HepG2 (cell line): ENCODE results near the gene QKI. TPM values are rescaled to one million over a fixed set of nuclear protein-coding genes. Genes with fewer than 3 reads are reported as not detected.

Experiments used
- ARID2 ChIP-seq: sonication (generic); formaldehyde crosslinking; IDR thresholded peaks from 2 replicates; pipeline ENCODE4 v1.8.1; 2022; ENCODE audit warnings: mild to moderate bottlenecking, missing genetic modification reagents, borderline replicate concordance
- ATF7-NPFF ChIP-seq: sonication (generic); formaldehyde crosslinking; IDR thresholded peaks from 2 replicates; pipeline ENCODE4 v1.8.1; 2023; ENCODE audit warnings: mild to moderate bottlenecking, low read depth, missing genetic modification reagents, moderate library complexity
- EED ChIP-seq: sonication (generic); formaldehyde crosslinking; IDR thresholded peaks from 2 replicates; pipeline ENCODE4 v1.5.0; 2020; ENCODE audit warnings: mild to moderate bottlenecking, missing genetic modification reagents
- ELF4 ChIP-seq: sonication (generic); formaldehyde crosslinking; IDR thresholded peaks from 2 replicates; pipeline ENCODE4 v1.5.0; 2020; ENCODE audit warnings: missing genetic modification reagents, mild to moderate bottlenecking, moderate library complexity, borderline replicate concordance
- GABPB1 ChIP-seq: IDR thresholded peaks from 2 replicates; pipeline ENCODE4 v1.6.1; 2016; ENCODE audit warnings: mild to moderate bottlenecking, missing genetic modification reagents, moderate library complexity, missing compliant biosample characterization
- HHEX ChIP-seq: IDR thresholded peaks from 2 replicates; pipeline ENCODE4 v1.6.1; 2016; ENCODE audit warnings: control low read depth
- KDM2A ChIP-seq: sonication (generic); formaldehyde crosslinking; IDR thresholded peaks from 2 replicates; pipeline ENCODE4 v1.4.0; 2020; ENCODE audit warnings: low read depth, missing genetic modification reagents, borderline replicate concordance
- MAFK ChIP-seq, 2 experiments: IDR thresholded peaks in 1 of 2; conservative IDR thresholded peaks in 1 of 2; 2 replicates each; pipeline ENCODE4 v1.6.1; 2011; ENCODE audit warnings: improper control_type of control experiment in 2 of 2, low read length in 2 of 2
- NR2F1 ChIP-seq, 2 experiments: fragments of 450-650 bp in 1 of 2; formaldehyde crosslinking in 1 of 2; IDR thresholded peaks; 2 replicates each; pipeline versions ENCODE4 v1.5.0 to v1.6.1; 2016 to 2020; ENCODE audit warnings: mild to moderate bottlenecking in 1 of 2, missing compliant biosample characterization in 1 of 2, missing genetic modification reagents in 1 of 2, moderate library complexity in 1 of 2
- SOX13 ChIP-seq, 3 experiments: fragments of 450-650 bp in 1 of 3; sonication (generic) in 1 of 3; formaldehyde crosslinking in 1 of 3; IDR thresholded peaks in 2 of 3; conservative IDR thresholded peaks in 1 of 3; 2 replicates each; pipeline versions ENCODE4 v1.5.0 to v1.6.1; 2016 to 2020; ENCODE audit warnings: antibody characterized with exemption in 1 of 3, mild to moderate bottlenecking in 1 of 3, missing compliant biosample characterization in 1 of 3, missing genetic modification reagents in 1 of 3, moderate library complexity in 1 of 3
- ZBTB34 ChIP-seq: sonication (generic); formaldehyde crosslinking; IDR thresholded peaks from 2 replicates; pipeline ENCODE4 v1.8.0; 2022; ENCODE audit warnings: mild to moderate bottlenecking, missing genetic modification reagents
- ZFP36L1 ChIP-seq: sonication (generic); formaldehyde crosslinking; IDR thresholded peaks from 2 replicates; pipeline ENCODE4 v1.8.0; 2022; ENCODE audit warnings: mild to moderate bottlenecking, missing genetic modification reagents, moderate library complexity
- ZNF224 ChIP-seq: sonication (generic); formaldehyde crosslinking; IDR thresholded peaks from 2 replicates; pipeline ENCODE4 v1.5.0; 2020; ENCODE audit warnings: mild to moderate bottlenecking, missing genetic modification reagents
- ZNF253 ChIP-seq: sonication (generic); formaldehyde crosslinking; IDR thresholded peaks from 2 replicates; pipeline ENCODE4 v1.8.0; 2022; ENCODE audit warnings: mild to moderate bottlenecking, missing genetic modification reagents, borderline replicate concordance
- ZNF337 ChIP-seq: sonication (generic); formaldehyde crosslinking; IDR thresholded peaks from 2 replicates; pipeline ENCODE4 v1.5.1; 2020; ENCODE audit warnings: missing genetic modification reagents, low read depth, mild to moderate bottlenecking, borderline replicate concordance
- ZNF383 ChIP-seq: sonication (generic); formaldehyde crosslinking; IDR thresholded peaks from 2 replicates; pipeline ENCODE4 v1.4.0; 2020; ENCODE audit warnings: missing genetic modification reagents, mild to moderate bottlenecking, borderline replicate concordance
- ZNF460 ChIP-seq: sonication (generic); formaldehyde crosslinking; IDR thresholded peaks from 2 replicates; pipeline ENCODE4 v1.5.1; 2020; ENCODE audit warnings: missing genetic modification reagents, mild to moderate bottlenecking, borderline replicate concordance
- ZNF484 ChIP-seq: sonication (generic); formaldehyde crosslinking; IDR thresholded peaks from 2 replicates; pipeline ENCODE4 v1.5.1; 2020; ENCODE audit warnings: mild to moderate bottlenecking, low read depth, missing genetic modification reagents, borderline replicate concordance
- ZNF552 ChIP-seq: sonication (generic); formaldehyde crosslinking; IDR thresholded peaks from 2 replicates; pipeline ENCODE4 v1.9.0; 2022; ENCODE audit warnings: missing genetic modification reagents, mild to moderate bottlenecking, borderline replicate concordance
- ZNF558 ChIP-seq: sonication (generic); formaldehyde crosslinking; IDR thresholded peaks from 2 replicates; pipeline ENCODE4 v1.9.0; 2022; ENCODE audit warnings: mild to moderate bottlenecking, missing genetic modification reagents, borderline replicate concordance
- ZNF672 ChIP-seq: sonication (generic); formaldehyde crosslinking; IDR thresholded peaks from 2 replicates; pipeline ENCODE4 v1.8.1; 2022; ENCODE audit warnings: missing genetic modification reagents
- ZNF678 ChIP-seq: sonication (generic); formaldehyde crosslinking; IDR thresholded peaks from 2 replicates; pipeline ENCODE4 v1.4.0; 2020; ENCODE audit warnings: mild to moderate bottlenecking, missing genetic modification reagents
- ZUFSP ChIP-seq: sonication (generic); formaldehyde crosslinking; IDR thresholded peaks from 2 replicates; pipeline ENCODE4 v1.9.0; 2021; ENCODE audit warnings: missing genetic modification reagents, mild to moderate bottlenecking, borderline replicate concordance
- polyA plus RNA-seq, 8 experiments: library from polyadenylated mRNA; depleted of rRNA in 3 of 8; stranded (reverse) in 7 of 8; unstranded in 1 of 8; fragments of >200 nt; fragmentation: Illumina TruSeq in 4 of 8; extraction: Trizol in 4 of 8; gene quantifications; 2 replicates each; pipeline versions ENCODE4 v1.2.1 to v1.2.3, GENCODE V29; 2011 to 2016; ENCODE audit warnings: low read depth in 4 of 8, missing spikeins in 1 of 8, mixed read lengths in 1 of 8; ENCODE audit not compliant: insufficient read depth in 1 of 8
- total RNA-seq, 5 experiments: library from RNA; depleted of rRNA; stranded (reverse); fragments of >200 nt; fragmentation: Illumina TruSeq; extraction: Trizol; gene quantifications; 2 replicates each; pipeline ENCODE4 v1.2.3, GENCODE V29; 2016; ENCODE audit warnings: low read depth in 1 of 5
- TF ChIP-seq, protein P1 (sequence below): sonication (generic); formaldehyde crosslinking; IDR thresholded peaks from 2 replicates; pipeline ENCODE4 v1.8.0; 2022; ENCODE audit warnings: missing genetic modification reagents, mild to moderate bottlenecking, moderate library complexity, borderline replicate concordance
- TF ChIP-seq, protein P2 (sequence below): sonication (generic); formaldehyde crosslinking; IDR thresholded peaks from 2 replicates; pipeline ENCODE4 v1.8.1; 2023; ENCODE audit warnings: missing genetic modification reagents, mild to moderate bottlenecking, borderline replicate concordance

Gene QKI
- total and polyA plus RNA-seq, 2 of the 13 experiments (the other 11 are each of a cell fraction or from before 2014, with no cell fraction given), result 136 to 137 TPM

DNA sequence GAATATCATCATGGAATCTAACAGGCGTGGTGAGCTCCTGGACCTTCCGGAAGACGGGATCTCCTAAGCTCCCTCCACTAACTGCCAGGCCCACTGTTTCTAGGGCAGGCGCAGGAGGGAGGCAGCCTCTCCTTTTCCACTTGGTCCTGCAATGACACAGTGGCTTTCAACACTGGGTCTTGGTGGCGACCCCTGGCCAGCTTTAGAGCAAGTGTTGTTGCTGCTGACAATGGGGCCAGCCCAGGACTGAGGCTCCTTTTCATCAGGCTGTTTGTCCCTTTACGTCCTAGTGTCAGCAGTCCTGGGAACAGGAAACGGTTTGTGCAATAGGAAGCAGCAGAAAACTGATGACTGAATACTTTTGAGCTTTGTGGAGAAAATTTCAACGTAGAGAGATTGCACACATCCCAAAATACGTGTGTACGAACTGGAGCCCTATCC is 9.7 kb upstream of the QKI start (continued):
- TF ChIP-seq ZUFSP (CRISPR knock-in tag), result no peak
- no peak for TF ChIP-seq ELF4 (CRISPR knock-in tag)
- TF ChIP-seq ZNF253 (CRISPR knock-in tag), result no peak
- no peak for TF ChIP-seq HHEX (CRISPR knock-in tag)
- TF ChIP-seq EED (CRISPR knock-in tag), result no peak
- TF ChIP-seq ZNF558 (CRISPR knock-in tag), result no peak
- no peak for TF ChIP-seq ZNF383
- no peak for TF ChIP-seq SOX13 (IDR thresholded peaks at IDR 0.05)
- 0 out of 4 replicates have a peak, but pooled peaks of 1 of the 2 experiments have one; percentile 15 for TF ChIP-seq SOX13 (CRISPR knock-in tag; conservative IDR thresholded peaks at IDR 0.05 in 1 of 2, IDR thresholded peaks at IDR 0.05 in 1 of 2)
- peak; percentile 84 to 90 for TF ChIP-seq MAFK (conservative IDR thresholded peaks at IDR 0.05 in 1 of 2, IDR thresholded peaks at IDR 0.05 in 1 of 2; ENCODE audit: low read length in 2 of 2)
- TF ChIP-seq, protein P1, sequence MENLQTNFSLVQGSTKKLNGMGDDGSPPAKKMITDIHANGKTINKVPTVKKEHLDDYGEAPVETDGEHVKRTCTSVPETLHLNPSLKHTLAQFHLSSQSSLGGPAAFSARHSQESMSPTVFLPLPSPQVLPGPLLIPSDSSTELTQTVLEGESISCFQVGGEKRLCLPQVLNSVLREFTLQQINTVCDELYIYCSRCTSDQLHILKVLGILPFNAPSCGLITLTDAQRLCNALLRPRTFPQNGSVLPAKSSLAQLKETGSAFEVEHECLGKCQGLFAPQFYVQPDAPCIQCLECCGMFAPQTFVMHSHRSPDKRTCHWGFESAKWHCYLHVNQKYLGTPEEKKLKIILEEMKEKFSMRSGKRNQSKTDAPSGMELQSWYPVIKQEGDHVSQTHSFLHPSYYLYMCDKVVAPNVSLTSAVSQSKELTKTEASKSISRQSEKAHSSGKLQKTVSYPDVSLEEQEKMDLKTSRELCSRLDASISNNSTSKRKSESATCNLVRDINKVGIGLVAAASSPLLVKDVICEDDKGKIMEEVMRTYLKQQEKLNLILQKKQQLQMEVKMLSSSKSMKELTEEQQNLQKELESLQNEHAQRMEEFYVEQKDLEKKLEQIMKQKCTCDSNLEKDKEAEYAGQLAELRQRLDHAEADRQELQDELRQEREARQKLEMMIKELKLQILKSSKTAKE (CRISPR knock-in tag), result no peak
- peak; percentile 33; the same call in 1 of the 2 replicates for TF ChIP-seq ZNF337 (CRISPR knock-in tag)
- no peak for TF ChIP-seq ARID2 (CRISPR knock-in tag)
- no peak for TF ChIP-seq KDM2A
- no peak for TF ChIP-seq ZNF552
- no peak for TF ChIP-seq ZFP36L1 (CRISPR knock-in tag)
- TF ChIP-seq ZNF678, result no peak
- TF ChIP-seq ZBTB34 (CRISPR knock-in tag), result no peak
- no peak for TF ChIP-seq ZNF484
- TF ChIP-seq ZNF672 (CRISPR knock-in tag), result no peak
- TF ChIP-seq NR2F1 (CRISPR knock-in tag; IDR thresholded peaks at IDR 0.05), result no peak
- peak; percentile 25; the same call in 1 of the 2 replicates for TF ChIP-seq GABPB1 (CRISPR knock-in tag)
- peak; percentile 47; the same call in 1 of the 2 replicates for TF ChIP-seq ATF7-NPFF (CRISPR knock-in tag)
- no peak for TF ChIP-seq ZNF224 (CRISPR knock-in tag)
- TF ChIP-seq, protein P2, sequence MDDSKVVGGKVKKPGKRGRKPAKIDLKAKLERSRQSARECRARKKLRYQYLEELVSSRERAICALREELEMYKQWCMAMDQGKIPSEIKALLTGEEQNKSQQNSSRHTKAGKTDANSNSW, result no peak
- no peak for TF ChIP-seq ZNF460 (CRISPR knock-in tag)
